Measurements from ENCODE around the gene PYGO1. TPM values are rescaled to one million over a fixed set of nuclear protein-coding genes. Genes with fewer than 3 reads are reported as not detected.

Gene PYGO1
- total and polyA plus RNA-seq, 2 of the 8 experiments (the other 6 are each of a cell fraction or from before 2014, with no cell fraction given) = 0.50 to 1.1 TPM

- H2BK5ac ChIP-seq (ENCODE audit: low read depth, low read length) = no peak overlapping the region
- H4K20me1 ChIP-seq (replicated peaks in 1 of 2; ENCODE audit: control insufficient read depth in 1 of 2, insufficient read depth in 2 of 2, low read length in 2 of 2) = peaks cover 0 to 2% of the 10 kb centered on the region in 2 experiments
- no peaks in the 10 kb centered on the region; a peak in 1 of 8 replicates for H3K36me3 ChIP-seq (ENCODE audit: control insufficient read depth in 2 of 4, insufficient read depth in 4 of 4, low read length in 3 of 4)
- no peaks in the 10 kb centered on the region; a peak in 1 of 7 replicates for H3K4me1 ChIP-seq (replicated peaks in 1 of 4; ENCODE audit: control insufficient read depth in 3 of 4, insufficient read depth in 4 of 4, low read length in 3 of 4)
- no peak overlapping the region for H2BK20ac ChIP-seq (ENCODE audit: low read length)
- no peak overlapping the region for H4K91ac ChIP-seq (replicated peaks; ENCODE audit: insufficient read length, low read length)
- no peaks in the 10 kb centered on the region for H3K9me3 ChIP-seq (ENCODE audit: insufficient read depth in 2 of 2, low read depth in 1 of 2, low read length in 1 of 2)
- peak overlapping the region; percentile 64; the same call in 1 of the 2 replicates for H2AFZ ChIP-seq (ENCODE audit: low read length)
- ChIA-PET CTCF (ENCODE audit: partially characterized antibody) (no interaction called here), POLR2A (ENCODE audit: partially characterized antibody) (no interaction called here)
- no peak overlapping the region for H4K5ac ChIP-seq (ENCODE audit: insufficient read length, low read depth, low read length)
- no peak overlapping the region for H2BK12ac ChIP-seq (ENCODE audit: low read depth, low read length)
- peak overlapping the region; percentile 63 to 89 for H3K4me2 ChIP-seq (ENCODE audit: insufficient read depth in 1 of 2, low read depth in 2 of 2, low read length in 2 of 2)
- 9% methylated on average over 38 of the region's 65 CpGs; no CpG with 5 or more reads in 1 of the 2 experiments for WGBS, 2 experiments (ENCODE audit: extremely low coverage in 1 of 2, insufficient coverage in 1 of 2, insufficient read length in 1 of 2, insufficient replicate concordance in 2 of 2, low coverage in 1 of 2, low lambda C conversion rate in 2 of 2, missing lambda C conversion rate in 1 of 2)
- no peak overlapping the region; the same call in 1 of the 2 replicates for H4K8ac ChIP-seq (ENCODE audit: extremely low read depth, insufficient read depth, low read length)
- no peak overlapping the region for H3K14ac ChIP-seq (ENCODE audit: insufficient read length)
- no peaks in the 10 kb centered on the region for H3K79me2 ChIP-seq (ENCODE audit: control insufficient read depth in 1 of 2, insufficient read depth in 2 of 2, low read length in 2 of 2)
- peak overlapping the region; percentile 53 to 79 (median 71) for H3K4me3 ChIP-seq (ENCODE audit: extremely low read depth in 1 of 4, insufficient read depth in 2 of 4, low read depth in 3 of 4, low read length in 4 of 4)
- H3K9ac ChIP-seq (replicated peaks in 1 of 4; ENCODE audit: extremely low read depth in 1 of 4, low read depth in 3 of 4, low read length in 3 of 4) = no peak overlapping the region; a peak in 2 of 7 replicates
- H3K56ac ChIP-seq (replicated peaks; ENCODE audit: insufficient read length, low read depth, low read length) = no peak overlapping the region
- H2BK15ac ChIP-seq (ENCODE audit: low read length) = peak overlapping the region; percentile 88; the same call in 1 of the 2 replicates
- H2BK120ac ChIP-seq (replicated peaks; ENCODE audit: low read depth, low read length) = no peak overlapping the region
- H3K79me1 ChIP-seq (ENCODE audit: low read depth, low read length) = no peaks in the 10 kb centered on the region
- H3K18ac ChIP-seq (ENCODE audit: extremely low read depth, low read length) = peak overlapping the region; percentile 32; the same call in 1 of the 2 replicates
- H2AK5ac ChIP-seq (ENCODE audit: low read depth, low read length) = no peak overlapping the region
- H3K27me3 ChIP-seq (replicated peaks in 1 of 4; ENCODE audit: control insufficient read depth in 3 of 4, extremely low read depth in 1 of 4, insufficient read depth in 3 of 4, low read length in 3 of 4) = peaks cover 18 to 40% (median 32%) of the 10 kb centered on the region in 4 experiments
- DNase-seq (ENCODE audit: low read depth in 1 of 2, low spot score in 2 of 2) (peak in 1 of 2 experiments; percentile 70), FAIRE-seq (no peak)
- no peak overlapping the region for H3K4ac ChIP-seq (replicated peaks; ENCODE audit: insufficient read length, low read depth, low read length)
- peaks cover 8% of the 10 kb centered on the region for H3K23me2 ChIP-seq (ENCODE audit: low read depth, low read length)
- H3K27ac ChIP-seq (ENCODE audit: low read depth, low read length) = no peak overlapping the region
- no peak overlapping the region for H3K23ac ChIP-seq (ENCODE audit: insufficient read length)
- TF ChIP-seq JUND (IDR thresholded peaks at IDR 0.05; ENCODE audit: low read length) = no peak
- TF ChIP-seq BACH1 (IDR thresholded peaks at IDR 0.05; ENCODE audit: low read length) = no peak
- TF ChIP-seq EGR1 (IDR thresholded peaks at IDR 0.05; ENCODE audit: borderline replicate concordance, low read depth, low read length) = no peak
- TF ChIP-seq TCF12 (IDR thresholded peaks at IDR 0.05; ENCODE audit: low read depth, low read length) = no peak
- TF ChIP-seq SP2 (IDR thresholded peaks at IDR 0.05; ENCODE audit: low read length) = no peak
- TF ChIP-seq CTBP2 (IDR thresholded peaks at IDR 0.05; ENCODE audit: borderline replicate concordance, insufficient read depth, insufficient read length, low read length) = no peak
- no peak for TF ChIP-seq SIRT6 (IDR thresholded peaks at IDR 0.05; ENCODE audit: low read length)
- no peak for TF ChIP-seq CBX5 (IDR thresholded peaks at IDR 0.05; ENCODE audit: low read depth, low read length)
- TF ChIP-seq POLR2A (IDR thresholded peaks at IDR 0.05; ENCODE audit: control extremely low read depth in 1 of 2, low read depth in 2 of 2, low read length in 2 of 2) = no peak
- TF ChIP-seq CREB1 (IDR thresholded peaks at IDR 0.05) = no peak
- TF ChIP-seq KDM4A (IDR thresholded peaks at IDR 0.05; ENCODE audit: low read depth, low read length, severe bottlenecking) = peak; percentile 78
- TF ChIP-seq SP1 (IDR thresholded peaks at IDR 0.05; ENCODE audit: low read depth, low read length) = no peak
- TF ChIP-seq CBX8 (IDR thresholded peaks at IDR 0.05; ENCODE audit: borderline replicate concordance, low read depth, low read length) = no peak
- no peak for TF ChIP-seq JUN (IDR thresholded peaks at IDR 0.05; ENCODE audit: low read depth, low read length)
- no peak for TF ChIP-seq POU5F1 (IDR thresholded peaks at IDR 0.05; ENCODE audit: low read depth, low read length)
These were observed 650 bp downstream of the PYGO1 start for GRCh38 chr15:55587321-55588069.
